Activated naive CD4-positive, alpha-beta T cell treated with anti-CD3 and anti-CD28 coated beads for 36 hours (primary cell): ENCODE results near the gene TMEM218. TPM values are rescaled to one million over a fixed set of nuclear protein-coding genes. Genes with fewer than 3 reads are reported as not detected.

Experiments used
- CTCF ChIA-PET: fragments of 350-600 bp; sonication (Branson Sonifier 250); formaldehyde crosslinking; loops from one replicate; lab custom pipeline; 2021; ENCODE audit warnings: antibody characterized with exemption; lab: Charles Lee
- DNase-seq: peaks from one replicate; pipeline ENCODE4 v3.0.0-alpha.2; 2020
- H3K27ac Mint-ChIP-seq: one replicate; pipeline ENCODE4 v1.8.0; 2021; ENCODE audit warnings: mild to moderate bottlenecking, mixed read lengths
- H3K27me3 Mint-ChIP-seq: one replicate; pipeline ENCODE4 v1.8.0; 2021; ENCODE audit warnings: low read depth, mixed read lengths
- H3K36me3 Mint-ChIP-seq: one replicate; pipeline ENCODE4 v1.8.0; 2021; ENCODE audit warnings: low read depth, mixed read lengths
- H3K4me1 Mint-ChIP-seq: one replicate; pipeline ENCODE4 v1.8.0; 2021; ENCODE audit warnings: low read depth, mixed read lengths
- H3K4me3 Mint-ChIP-seq: one replicate; pipeline ENCODE4 v1.8.0; 2021; ENCODE audit warnings: mild to moderate bottlenecking, moderate library complexity, mixed read lengths
- H3K9me3 Mint-ChIP-seq: one replicate; pipeline ENCODE4 v1.8.0; 2021; ENCODE audit warnings: mixed read lengths
- intact Hi-C: fragments of 100-400 bp; cut with micrococcal nuclease; formaldehyde crosslinking; loops from one replicate; pipeline ENCODE4 v1.15.1; 2023
- total RNA-seq, 2 experiments: library from RNA; stranded (reverse); gene quantifications; one replicate each; pipeline ENCODE4 v1.2.3, GENCODE V29; 2021

Gene TMEM218
- total RNA-seq, 2 experiments from 2014 or later, result 11.5 to 12.6 TPM

DNA sequence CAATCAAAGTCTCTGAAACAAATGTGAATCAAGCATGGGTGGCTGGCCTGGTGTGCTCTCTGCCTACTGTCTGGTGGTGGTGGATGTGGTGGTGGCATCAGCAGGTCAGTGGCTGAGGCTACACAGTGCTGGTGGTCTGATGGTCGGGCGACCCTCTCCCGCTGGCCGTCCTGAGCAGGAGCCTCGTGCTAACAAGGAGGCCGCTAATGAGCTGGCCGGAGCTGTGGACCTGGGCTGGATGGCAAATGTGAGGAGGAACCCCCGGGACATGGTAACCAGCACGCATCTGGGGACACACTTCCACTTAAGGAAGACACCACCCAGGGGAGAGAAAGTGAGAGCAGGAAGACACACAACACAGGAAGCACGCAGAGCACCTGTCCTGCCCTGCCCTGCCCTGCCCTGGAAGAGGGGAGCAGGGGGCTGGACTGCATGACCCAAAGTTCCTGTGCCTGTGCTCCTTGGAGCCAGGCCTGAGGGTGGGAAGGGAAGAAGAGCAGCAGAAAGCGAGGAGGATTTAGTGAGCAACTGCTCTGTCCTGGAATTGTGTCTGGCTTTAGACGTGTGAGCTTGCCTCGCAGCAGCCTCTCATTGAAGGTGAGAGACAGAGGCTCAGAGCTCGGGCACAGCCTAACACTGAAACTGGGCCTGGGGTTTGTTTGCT lies 24.7 kb downstream of the TMEM218 start:
- no peaks in the 10 kb centered on the region for H3K27me3 Mint-ChIP-seq
- no peak overlapping the region for H3K27ac Mint-ChIP-seq
- H3K36me3 Mint-ChIP-seq, result no peaks in the 10 kb centered on the region
- H3K9me3 Mint-ChIP-seq, result no peaks in the 10 kb centered on the region
- no peaks in the 10 kb centered on the region for H3K4me1 Mint-ChIP-seq
- no peak for DNase-seq
- CTCF ChIA-PET, result interaction anchor here (0.7 kb wide), 1 partner anchor 23 kb away, joined by 3 read pairs; no protein-coding TSS in a partner anchor
- H3K4me3 Mint-ChIP-seq, result no peak overlapping the region
- intact Hi-C loops, result no loop called here

DNA sequence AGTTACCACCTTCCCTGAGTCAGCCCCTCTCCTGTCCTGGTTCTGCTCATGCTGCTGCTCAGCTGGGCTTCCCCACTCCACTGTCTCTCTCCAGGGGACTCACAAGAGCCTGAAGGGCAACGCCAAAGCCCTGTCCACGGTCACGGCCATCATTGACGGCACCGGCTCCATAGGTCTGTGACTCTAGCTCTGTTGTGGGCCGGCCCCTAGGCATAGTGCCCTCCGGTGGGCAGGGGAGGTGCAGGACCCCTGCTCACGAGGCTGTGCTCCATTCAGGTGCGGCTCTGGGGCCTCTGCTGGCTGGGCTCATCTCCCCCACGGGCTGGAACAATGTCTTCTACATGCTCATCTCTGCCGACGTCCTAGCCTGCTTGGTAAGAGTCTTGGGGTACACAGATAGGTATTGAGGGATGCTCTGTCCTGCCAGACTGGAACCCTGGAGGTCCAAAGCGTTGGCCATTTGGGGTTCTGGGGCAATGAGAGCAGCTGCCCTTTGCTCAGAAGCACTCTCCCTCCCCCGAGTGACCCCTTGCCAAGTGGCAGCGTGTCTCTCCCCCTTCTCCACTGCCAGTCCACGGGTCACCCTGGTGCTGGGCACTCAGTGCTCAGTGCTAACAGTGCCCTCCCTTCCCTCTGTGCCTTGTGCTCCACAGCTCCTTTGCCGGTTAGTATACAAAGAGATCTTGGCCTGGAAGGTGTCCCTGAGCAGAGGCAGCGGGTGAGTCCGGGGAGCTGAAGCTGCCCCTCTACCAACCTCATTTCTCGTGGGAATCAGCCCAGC lies 25.9 kb downstream of the TMEM218 start:
- CTCF ChIA-PET, result no interaction called here
- Mint-ChIP-seq H3K4me3 (no peak overlapping the region), H3K27ac (no peak overlapping the region), H3K4me1 (no peaks in the 10 kb centered on the region), H3K36me3 (no peaks in the 10 kb centered on the region), H3K9me3 (no peaks in the 10 kb centered on the region), H3K27me3 (no peaks in the 10 kb centered on the region)
- intact Hi-C loops, result no loop called here
- no peak for DNase-seq

DNA sequence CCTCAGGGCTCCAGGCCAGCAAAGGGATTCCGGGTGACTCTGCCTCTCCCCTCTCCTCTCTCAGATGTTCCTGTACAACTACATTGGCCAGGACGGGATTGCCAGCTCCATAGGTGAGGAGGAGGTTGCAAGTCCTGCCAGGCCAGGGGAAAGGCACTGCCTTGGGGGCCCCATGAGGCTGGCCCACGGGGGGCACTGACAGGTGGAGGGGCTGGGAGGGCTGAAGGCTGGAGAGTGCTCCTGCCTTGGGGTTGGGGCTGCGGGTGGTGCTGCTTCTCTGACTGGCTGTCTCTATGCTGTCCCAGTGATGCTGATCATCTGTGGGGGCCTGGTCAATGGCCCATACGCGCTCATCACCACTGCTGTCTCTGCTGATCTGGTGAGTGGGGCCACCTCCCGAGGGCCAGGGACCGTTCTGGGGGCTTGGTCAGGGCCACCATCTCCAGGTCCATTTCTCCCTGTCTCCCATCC lies 26.6 kb downstream of the TMEM218 start:
- no peak overlapping the region for H3K4me3 Mint-ChIP-seq
- DNase-seq, result no peak
- no peaks in the 10 kb centered on the region for H3K9me3 Mint-ChIP-seq
- CTCF ChIA-PET, result no interaction called here
- H3K27ac Mint-ChIP-seq, result no peak overlapping the region
- no peaks in the 10 kb centered on the region for H3K27me3 Mint-ChIP-seq
- no peaks in the 10 kb centered on the region for H3K36me3 Mint-ChIP-seq
- intact Hi-C loops, result no loop called here
- H3K4me1 Mint-ChIP-seq, result no peaks in the 10 kb centered on the region

DNA sequence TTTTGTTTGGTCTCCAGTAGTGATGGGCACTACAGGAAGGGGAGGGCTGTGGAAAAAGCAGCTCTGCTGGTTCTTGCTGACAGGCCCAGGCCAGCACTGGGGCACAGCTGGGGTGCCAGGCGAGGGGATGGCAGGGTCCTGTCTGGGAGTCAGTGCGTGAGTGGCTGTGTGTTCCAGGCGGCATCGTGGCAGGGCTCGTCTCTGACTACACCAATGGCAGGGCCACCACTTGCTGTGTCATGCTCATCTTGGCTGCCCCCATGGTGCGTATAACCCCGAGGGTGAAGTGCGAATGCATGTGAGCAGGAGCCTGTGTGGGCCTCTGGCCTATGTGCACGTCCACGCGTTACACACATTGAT lies 27.4 kb downstream of the TMEM218 start:
- no peak overlapping the region for H3K27ac Mint-ChIP-seq
- H3K36me3 Mint-ChIP-seq, result no peaks in the 10 kb centered on the region
- intact Hi-C loops, result no loop called here
- H3K9me3 Mint-ChIP-seq, result no peaks in the 10 kb centered on the region
- CTCF ChIA-PET, result interaction anchor here (1.2 kb wide), 1 partner anchor 58 kb away, joined by 3 read pairs; no protein-coding TSS in a partner anchor
- no peaks in the 10 kb centered on the region for H3K27me3 Mint-ChIP-seq
- H3K4me1 Mint-ChIP-seq, result no peaks in the 10 kb centered on the region
- H3K4me3 Mint-ChIP-seq, result no peak overlapping the region
- DNase-seq, result no peak

GRCh38 chr11:125083312-125084056 lies 27.9 kb downstream of the TMEM218 start:
- no peaks in the 10 kb centered on the region for H3K27me3 Mint-ChIP-seq
- no peak overlapping the region for H3K27ac Mint-ChIP-seq
- H3K36me3 Mint-ChIP-seq, result no peaks in the 10 kb centered on the region
- CTCF ChIA-PET, result interaction anchor here (1.2 kb wide), 1 partner anchor 59 kb away, joined by 3 read pairs; no protein-coding TSS in a partner anchor
- no peak for DNase-seq
- no peak overlapping the region for H3K4me3 Mint-ChIP-seq
- no peaks in the 10 kb centered on the region for H3K4me1 Mint-ChIP-seq
- intact Hi-C loops, result no loop called here
- no peaks in the 10 kb centered on the region for H3K9me3 Mint-ChIP-seq

GRCh38 chr11:125082611-125083311 lies 28.7 kb downstream of the TMEM218 start:
- Mint-ChIP-seq H3K4me1 (no peaks in the 10 kb centered on the region), H3K4me3 (no peak overlapping the region), H3K36me3 (no peaks in the 10 kb centered on the region), H3K27ac (no peak overlapping the region), H3K9me3 (no peaks in the 10 kb centered on the region), H3K27me3 (no peaks in the 10 kb centered on the region)
- no peak for DNase-seq
- intact Hi-C loops, result no loop called here
- CTCF ChIA-PET, result interaction anchor here (1.2 kb wide), 1 partner anchor 59 kb away, joined by 3 read pairs; no protein-coding TSS in a partner anchor

DNA sequence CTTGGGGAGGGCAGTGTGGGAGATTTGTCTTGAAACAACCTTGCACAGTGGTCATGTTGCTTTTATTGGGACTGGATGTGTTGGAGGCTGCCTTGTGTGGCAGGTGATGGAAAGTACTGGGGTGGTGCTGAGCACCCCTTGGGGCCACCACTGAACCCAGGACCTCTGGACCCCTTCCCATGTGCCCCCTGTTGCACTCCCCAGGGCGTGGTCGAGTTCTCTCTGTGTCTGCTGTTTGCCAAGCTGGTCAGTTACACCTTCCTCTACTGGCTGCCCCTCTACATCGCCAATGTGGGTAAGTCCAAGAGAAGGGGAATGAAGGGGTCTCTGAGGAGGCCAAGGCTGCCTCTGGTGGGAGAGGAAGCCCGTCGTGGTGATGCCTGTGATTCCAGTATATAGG lies 29.4 kb downstream of the TMEM218 start:
- Mint-ChIP-seq H3K9me3 (no peaks in the 10 kb centered on the region), H3K27me3 (no peaks in the 10 kb centered on the region), H3K4me3 (no peak overlapping the region), H3K4me1 (no peaks in the 10 kb centered on the region), H3K36me3 (no peaks in the 10 kb centered on the region), H3K27ac (no peak overlapping the region)
- DNase-seq, result no peak
- intact Hi-C loops, result no loop called here
- CTCF ChIA-PET, result no interaction called here

- Mint-ChIP-seq H3K4me1 (no peaks in the 10 kb centered on the region), H3K36me3 (no peaks in the 10 kb centered on the region), H3K4me3 (no peak overlapping the region), H3K27me3 (no peaks in the 10 kb centered on the region), H3K9me3 (no peaks in the 10 kb centered on the region), H3K27ac (no peak overlapping the region)
- CTCF ChIA-PET, result no interaction called here
- intact Hi-C loops, result no loop called here
- DNase-seq, result no peak
Observed at GRCh38 chr11:125081098-125081798, 30.2 kb downstream of the TMEM218 start.

GRCh38 chr11:125080531-125080911 lies 30.9 kb downstream of the TMEM218 start:
- DNase-seq, result no peak
- Mint-ChIP-seq H3K27ac (no peak overlapping the region), H3K9me3 (no peaks in the 10 kb centered on the region), H3K4me3 (no peak overlapping the region), H3K36me3 (no peaks in the 10 kb centered on the region), H3K4me1 (no peaks in the 10 kb centered on the region), H3K27me3 (no peaks in the 10 kb centered on the region)
- CTCF ChIA-PET, result no interaction called here
- intact Hi-C loops, result no loop called here

GRCh38 chr11:125079878-125080530 lies 31.4 kb downstream of the TMEM218 start:
- no peak overlapping the region for H3K27ac Mint-ChIP-seq
- no peaks in the 10 kb centered on the region for H3K4me1 Mint-ChIP-seq
- intact Hi-C loops, result no loop called here
- no peaks in the 10 kb centered on the region for H3K27me3 Mint-ChIP-seq
- H3K4me3 Mint-ChIP-seq, result no peak overlapping the region
- CTCF ChIA-PET, result no interaction called here
- no peaks in the 10 kb centered on the region for H3K36me3 Mint-ChIP-seq
- no peaks in the 10 kb centered on the region for H3K9me3 Mint-ChIP-seq
- no peak for DNase-seq

- Mint-ChIP-seq H3K27me3 (peaks cover under 1% of the 10 kb centered on the region), H3K27ac (no peak overlapping the region), H3K9me3 (no peaks in the 10 kb centered on the region), H3K4me1 (no peaks in the 10 kb centered on the region), H3K36me3 (no peaks in the 10 kb centered on the region), H3K4me3 (no peak overlapping the region)
- DNase-seq, result no peak
- CTCF ChIA-PET, result interaction anchor here (1.1 kb wide), 1 partner anchor 11 kb away, joined by 4 read pairs; no protein-coding TSS in a partner anchor
- intact Hi-C loops, result no loop called here
Observed at GRCh38 chr11:125079151-125079877, 32.1 kb downstream of the TMEM218 start.
